Measurements from ENCODE around the gene IFNA4.

IFNA4 gene

DNA sequence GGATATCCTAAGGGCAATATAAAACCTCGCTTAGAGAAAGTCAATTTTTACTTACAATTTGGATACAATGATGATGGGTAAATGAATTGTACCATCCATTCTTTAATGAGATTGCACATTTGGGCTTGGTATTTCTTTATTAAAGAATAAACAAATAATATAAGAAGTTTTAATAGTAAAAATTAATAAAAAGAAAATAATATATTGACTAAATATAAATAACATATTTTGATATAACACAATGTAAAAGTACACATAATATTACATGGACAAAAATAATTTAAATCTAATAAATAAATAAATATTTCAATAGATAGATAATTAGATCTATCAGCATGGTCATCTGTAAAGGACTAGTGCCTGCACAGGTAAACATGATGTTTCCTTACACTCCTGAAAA, 21.9 kb downstream of the IFNA4 start:
- DNase-seq: no peak

DNA sequence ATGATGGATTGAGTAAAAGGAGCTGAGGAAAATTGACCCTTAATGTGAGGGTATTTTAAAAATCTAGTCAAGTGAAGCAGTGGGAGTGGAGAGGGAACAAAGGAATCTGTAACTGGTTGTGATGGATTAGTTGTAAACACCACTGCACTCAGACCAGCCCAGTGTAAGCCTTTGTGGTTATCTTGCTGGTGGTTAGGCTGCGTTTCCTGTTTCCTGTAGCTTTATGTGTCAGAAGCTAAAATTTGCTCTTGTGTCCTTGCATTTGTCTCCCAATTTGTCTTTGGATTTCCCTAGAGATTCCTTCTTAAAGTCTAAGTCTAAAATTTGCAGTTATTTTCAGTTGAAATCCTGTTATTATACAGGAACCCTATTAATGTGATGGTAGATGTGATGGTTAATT, 27.2 kb downstream of the IFNA4 start:
- no peak for DNase-seq

DNA sequence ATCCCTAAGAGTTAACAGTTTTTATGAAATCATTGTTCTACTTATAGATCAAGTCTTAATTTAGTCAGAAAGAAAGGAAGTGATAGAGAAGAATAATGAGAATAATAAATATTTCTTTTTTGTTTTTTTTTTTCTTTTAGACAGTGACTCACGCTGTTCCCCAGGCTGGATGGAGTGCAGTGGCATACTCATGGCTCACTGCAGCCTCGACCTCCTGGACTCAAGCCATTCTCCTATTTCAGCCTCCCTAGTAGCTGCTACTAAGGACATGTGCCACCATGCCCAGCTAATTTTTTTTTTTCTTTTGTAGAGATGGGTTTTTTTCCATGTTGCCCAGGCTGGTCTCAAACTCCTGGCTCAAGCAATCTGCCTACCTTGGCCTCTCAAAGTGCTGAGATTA, 31.9 kb downstream of the IFNA4 start:
- no peak for DNase-seq

DNA sequence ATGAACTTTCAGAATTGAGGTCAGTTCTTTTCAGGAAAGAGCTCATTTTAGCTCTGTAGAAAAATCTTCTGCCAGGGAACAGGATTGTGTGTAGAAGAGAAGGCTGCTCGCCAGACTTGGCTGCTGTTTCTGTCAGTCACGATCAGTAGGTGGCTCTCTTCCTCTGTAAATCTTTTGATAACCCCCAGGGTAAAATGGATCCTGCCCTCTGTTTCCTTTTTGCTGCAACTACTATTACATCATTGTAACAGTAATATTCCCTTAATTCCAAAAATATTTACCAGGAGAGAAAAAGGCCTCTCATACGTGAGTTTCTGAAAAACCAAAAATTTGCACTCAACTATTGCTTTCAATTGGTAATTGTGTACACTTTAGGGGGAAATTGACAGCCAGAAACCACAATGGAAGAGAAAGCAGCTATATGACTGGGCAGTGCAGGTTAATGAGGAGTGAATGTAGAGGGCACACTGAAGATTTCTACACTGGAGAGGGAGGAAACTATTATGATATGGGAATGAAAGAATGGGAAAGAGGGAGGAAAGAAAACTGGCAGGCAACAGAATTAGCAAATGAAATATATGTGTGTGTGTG, 33.3 kb downstream of the IFNA4 start:
- no peak for DNase-seq

DNA sequence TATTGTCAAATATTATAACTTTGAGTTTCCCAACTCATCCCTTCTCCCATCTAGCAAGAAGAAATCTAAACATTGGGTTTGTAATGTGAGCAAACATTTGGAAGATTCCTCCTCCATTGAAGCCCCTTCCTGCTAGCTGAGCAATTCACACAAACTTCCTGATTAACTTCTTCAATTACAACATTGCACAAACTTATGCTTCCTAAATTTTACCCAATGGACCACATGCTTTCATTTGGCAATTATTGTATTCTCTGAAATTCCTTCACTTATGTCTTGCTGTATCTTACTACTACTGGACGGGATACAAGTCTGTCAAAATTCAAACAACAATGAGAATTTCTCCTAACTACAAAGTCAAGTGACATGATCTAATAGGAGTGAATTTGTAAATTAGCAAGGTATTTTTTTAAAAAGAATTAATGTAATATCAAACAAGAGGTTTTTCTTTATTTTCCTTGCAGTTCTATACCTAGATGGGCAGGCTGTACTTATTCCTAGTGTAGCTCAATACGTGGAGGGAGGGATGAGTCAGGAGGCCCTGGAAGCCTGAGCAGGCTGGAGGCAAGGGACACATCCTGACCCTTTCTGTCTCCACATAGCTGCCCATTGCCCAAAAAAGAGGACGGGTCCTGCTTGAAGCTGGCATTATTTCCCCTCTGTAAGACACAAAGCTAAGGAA, 33.9 kb downstream of the IFNA4 start:
- no peak for DNase-seq

DNA sequence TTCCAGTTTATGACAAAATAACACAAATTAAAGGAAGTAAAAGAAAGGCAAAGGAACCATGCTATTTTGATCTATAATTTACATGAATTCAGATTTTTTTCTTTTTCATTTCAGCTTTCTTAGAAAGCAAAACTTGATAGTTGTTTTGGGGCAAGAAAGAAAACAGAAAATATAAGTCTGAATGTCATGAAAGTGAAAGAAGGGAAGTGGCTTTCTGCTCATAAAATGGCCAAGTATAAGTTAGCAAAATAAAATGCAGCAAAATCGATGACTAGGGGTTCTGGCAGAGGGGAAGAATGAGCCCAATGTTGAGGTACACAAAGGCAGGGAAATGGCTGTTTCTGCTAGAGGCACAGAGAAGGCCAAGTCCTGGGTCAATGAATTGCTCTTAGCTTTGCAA, 42.8 kb downstream of the IFNA4 start:
- no peak for DNase-seq

DNA sequence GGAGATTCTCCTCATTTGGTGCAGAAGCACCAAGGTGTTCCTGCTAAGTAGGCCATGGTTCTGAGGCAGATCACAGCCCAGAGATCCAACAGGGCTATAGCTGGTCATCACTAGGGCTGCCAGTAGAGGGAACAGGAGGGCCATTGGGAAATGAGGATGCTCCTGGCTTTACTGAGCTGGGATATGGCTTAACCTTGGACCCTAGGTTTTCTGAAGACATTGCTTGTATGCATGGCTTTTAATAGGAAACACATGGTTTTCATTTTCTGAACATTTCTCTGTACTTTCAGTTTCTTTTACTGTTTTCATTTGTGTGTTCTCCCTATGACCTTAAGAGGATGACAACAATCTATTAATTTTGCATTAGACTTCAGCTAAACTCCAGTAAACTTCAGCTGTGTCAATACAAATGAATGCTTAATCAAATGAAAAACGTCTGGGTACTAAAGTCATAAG, 45.9 kb downstream of the IFNA4 start, which contains the start of gene IFNW1:
IFNW1 (minus strand) TSS at position 406 of the 456 bp plus-strand sequence; CDS start at position 144, 262 bp downstream.
- no peak for DNase-seq

DNA sequence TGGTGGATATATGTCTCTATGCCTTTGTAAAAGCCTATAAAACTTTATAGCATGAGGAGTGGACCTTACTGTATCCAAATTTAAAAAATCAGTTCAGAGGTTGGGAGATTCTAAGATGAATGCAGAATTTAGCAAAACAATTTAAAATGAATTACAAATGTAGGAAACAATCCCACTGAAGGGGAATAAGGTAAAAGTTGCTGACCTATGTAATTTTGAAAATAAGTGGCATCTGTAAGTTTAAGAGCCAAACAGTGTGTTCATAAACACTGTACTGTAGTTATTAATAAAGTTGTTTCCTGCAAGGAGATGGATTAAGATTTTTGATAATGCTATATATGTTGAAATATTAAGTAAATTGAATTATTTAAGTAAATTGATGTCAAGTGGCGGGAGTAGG, 50.4 kb downstream of the IFNA4 start:
- no peak for DNase-seq
